GM23338 (cell line): ENCODE measurements around the gene SMTNL2. TPM values are rescaled to one million over a fixed set of nuclear protein-coding genes. Genes with fewer than 3 reads are reported as not detected.

Source experiments
- ATAC-seq: fragments of 200-7000 bp; cut with Tn5 transposase; 3 replicates; pipeline ENCODE4 v1.9.1; 2020
- DNase-seq: peaks from one replicate; pipeline ENCODE4 v3.0.0-alpha.2; 2015; ENCODE audit warnings: low spot score
- H2AFZ ChIP-seq: fragments of 200-600 bp; sonication (generic); 2 replicates; pipeline ENCODE4 v1.8.0; 2016; ENCODE audit warnings: antibody characterized with exemption, mild to moderate bottlenecking, moderate library complexity
- H3F3A ChIP-seq: fragments of 200-600 bp; sonication (generic); replicated peaks from 2 replicates; pipeline ENCODE4 v1.8.0; 2017; ENCODE audit warnings: antibody characterized with exemption, mixed run types, low read depth
- H3K27ac ChIP-seq: fragments of 200-600 bp; sonication (generic); 2 replicates; pipeline ENCODE4 v1.6.1; 2016; ENCODE audit warnings: low read depth
- H3K27me3 ChIP-seq: fragments of 200-600 bp; sonication (generic); 2 replicates; pipeline ENCODE4 v1.8.0; 2016; ENCODE audit warnings: mild to moderate bottlenecking, mixed run types, moderate library complexity; ENCODE audit not compliant: insufficient read depth
- H3K36me3 ChIP-seq: fragments of 200-600 bp; sonication (generic); 2 replicates; pipeline ENCODE4 v1.8.0; 2016; ENCODE audit warnings: mild to moderate bottlenecking; ENCODE audit not compliant: insufficient read depth
- H3K4me1 ChIP-seq: fragments of 200-600 bp; sonication (generic); 2 replicates; pipeline ENCODE4 v1.8.0; 2016; ENCODE audit warnings: mild to moderate bottlenecking, moderate library complexity; ENCODE audit not compliant: insufficient read depth
- H3K4me2 ChIP-seq: fragments of 200-600 bp; sonication (generic); 2 replicates; pipeline ENCODE4 v1.7.1; 2017; ENCODE audit warnings: mixed run types
- H3K4me3 ChIP-seq: fragments of 200-600 bp; sonication (generic); 2 replicates; pipeline ENCODE4 v1.6.1; 2016; ENCODE audit warnings: mixed run types
- H3K79me2 ChIP-seq: fragments of 200-600 bp; sonication (generic); replicated peaks from 2 replicates; pipeline ENCODE4 v1.8.0; 2017; ENCODE audit warnings: mild to moderate bottlenecking; ENCODE audit not compliant: insufficient read depth
- H3K9me2 ChIP-seq: fragments of 200-600 bp; sonication (generic); 2 replicates; pipeline ENCODE4 v1.8.0; 2017; ENCODE audit not compliant: insufficient read depth
- H4K20me1 ChIP-seq: fragments of 200-600 bp; sonication (generic); replicated peaks from 2 replicates; pipeline ENCODE4 v1.8.0; 2017; ENCODE audit warnings: mild to moderate bottlenecking; ENCODE audit not compliant: insufficient read depth
- H3K27ac Mint-ChIP-seq: 2 replicates; pipeline ENCODE4 v1.8.0; 2020; ENCODE audit warnings: inconsistent platforms, mild to moderate bottlenecking, moderate library complexity, mixed read lengths
- H3K27me3 Mint-ChIP-seq: 3 replicates; pipeline ENCODE4 v1.8.0; 2022; ENCODE audit warnings: low read depth, mild to moderate bottlenecking, moderate library complexity, mixed read lengths, inconsistent platforms; ENCODE audit not compliant: insufficient read depth, poor library complexity
- H3K36me3 Mint-ChIP-seq: 3 replicates; pipeline ENCODE4 v1.8.0; 2021; ENCODE audit warnings: low read depth, mild to moderate bottlenecking, inconsistent platforms, moderate library complexity, mixed read lengths
- H3K4me1 Mint-ChIP-seq: 3 replicates; pipeline ENCODE4 v1.8.0; 2020; ENCODE audit warnings: mild to moderate bottlenecking, inconsistent platforms, mixed read lengths
- H3K4me3 Mint-ChIP-seq: 3 replicates; pipeline ENCODE4 v1.8.0; 2021; ENCODE audit warnings: moderate library complexity, mild to moderate bottlenecking, inconsistent platforms, mixed read lengths
- H3K9me3 Mint-ChIP-seq: 3 replicates; pipeline ENCODE4 v1.8.0; 2020; ENCODE audit warnings: moderate library complexity, mild to moderate bottlenecking, inconsistent platforms, mixed read lengths
- CREB1 ChIP-seq: fragments of 250-450 bp; sonication (Bioruptor Pico); IDR thresholded peaks from 2 replicates; pipeline ENCODE4 v1.5.0; 2020; ENCODE audit warnings: low read depth, mild to moderate bottlenecking, moderate library complexity
- CTCF ChIP-seq, 2 experiments: fragments of 200-600 bp in 1 of 2; sonication (generic) in 1 of 2; conservative IDR thresholded peaks; 2 replicates each; pipeline versions ENCODE4 v1.5.1 to v1.6.1; 2016 to 2017; ENCODE audit warnings: antibody characterized with exemption in 2 of 2, low read depth in 2 of 2, mild to moderate bottlenecking in 2 of 2, moderate library complexity in 1 of 2
- ETS1 ChIP-seq: IDR thresholded peaks from 2 replicates; pipeline ENCODE4 v1.6.1; 2016; ENCODE audit warnings: antibody characterized with exemption
- EZH2 ChIP-seq: fragments of 200-600 bp; sonication (generic); IDR thresholded peaks from one replicate; pipeline ENCODE4 v1.8.0; 2017; ENCODE audit warnings: antibody characterized with exemption, mild to moderate bottlenecking, low read depth; ENCODE audit not compliant: unreplicated experiment
- EZH2phosphoT487 ChIP-seq: fragments of 200-600 bp; sonication (generic); IDR thresholded peaks from one replicate; pipeline ENCODE4 v1.8.1; 2018; ENCODE audit warnings: antibody characterized with exemption; ENCODE audit not compliant: unreplicated experiment
- JUNB ChIP-seq: IDR thresholded peaks from one replicate; pipeline ENCODE4 v1.6.1; 2016; ENCODE audit warnings: antibody characterized with exemption; ENCODE audit not compliant: unreplicated experiment
- NANOG ChIP-seq: IDR thresholded peaks from 2 replicates; pipeline ENCODE4 v1.6.1; 2016; ENCODE audit warnings: antibody characterized with exemption, borderline replicate concordance
- POLR2AphosphoS5 ChIP-seq: IDR thresholded peaks from 2 replicates; pipeline ENCODE4 v1.6.1; 2016; ENCODE audit warnings: antibody characterized with exemption, low read depth
- REST ChIP-seq: IDR thresholded peaks from one replicate; pipeline ENCODE4 v1.6.1; 2018; ENCODE audit warnings: antibody characterized with exemption; ENCODE audit not compliant: unreplicated experiment
- STAT1 ChIP-seq: IDR thresholded peaks from one replicate; pipeline ENCODE4 v1.6.1; 2016; ENCODE audit warnings: antibody characterized with exemption; ENCODE audit not compliant: unreplicated experiment
- ZNF114 ChIP-seq: fragments of 250-450 bp; sonication (Bioruptor Pico); IDR thresholded peaks from 2 replicates; pipeline ENCODE4 v1.5.0; 2020; ENCODE audit warnings: mild to moderate bottlenecking, moderate library complexity
- ZNF331 ChIP-seq: fragments of 250-450 bp; sonication (Bioruptor Pico); IDR thresholded peaks from 2 replicates; pipeline ENCODE4 v1.5.0; 2020; ENCODE audit warnings: low read depth, mild to moderate bottlenecking, moderate library complexity
- ZNF462 ChIP-seq: fragments of 250-450 bp; sonication (Bioruptor Pico); IDR thresholded peaks from 2 replicates; pipeline ENCODE4 v1.5.0; 2020; ENCODE audit warnings: mild to moderate bottlenecking, moderate library complexity
- polyA plus RNA-seq: library from polyadenylated mRNA; unstranded; fragments of >200 nt; fragmentation: Nextera tagmentation; extraction: Ambion mirVana; gene quantifications from 2 replicates; pipeline ENCODE4 v1.2.1, GENCODE V29; 2016
- total RNA-seq: library from RNA; depleted of rRNA; stranded (reverse); fragments of >200 nt; shearing (Covaris generic); gene quantifications from 2 replicates; pipeline ENCODE4 v1.2.3, GENCODE V29; 2014

Gene SMTNL2
- total and polyA plus RNA-seq, 2 experiments from 2014 or later: 1.3 to 4.3 TPM

- no peak overlapping the region for H2AFZ ChIP-seq
- H4K20me1 ChIP-seq: peaks cover 8% of the 10 kb centered on the region
- H3K27ac Mint-ChIP-seq: no peak overlapping the region
- no peaks in the 10 kb centered on the region; the same call in 2 of the 3 replicates for H3K9me3 Mint-ChIP-seq
- H3K79me2 ChIP-seq: no peaks in the 10 kb centered on the region
- H3K27ac ChIP-seq: no peak overlapping the region
- no peaks in the 10 kb centered on the region for H3K9me2 ChIP-seq
- H3K4me1 ChIP-seq: peaks cover 7% of the 10 kb centered on the region; the same call in 1 of the 2 replicates
- TF ChIP-seq REST (no peak), STAT1 (no peak), CREB1 (CRISPR knock-in tag) (no peak), ZNF331 (CRISPR knock-in tag) (no peak), EZH2 (no peak), EZH2phosphoT487 (no peak), NANOG (no peak), POLR2AphosphoS5 (no peak), ZNF462 (CRISPR knock-in tag) (no peak), JUNB (no peak), ETS1 (no peak), ZNF114 (CRISPR knock-in tag) (no peak), CTCF (conservative IDR thresholded peaks at IDR 0.05; ENCODE audit: low read depth in 2 of 2) (no peak)
- H3K27me3 Mint-ChIP-seq: peaks cover 45% of the 10 kb centered on the region
- no peak for DNase-seq
- H3K4me1 Mint-ChIP-seq: peaks cover 18% of the 10 kb centered on the region
- peaks cover 10% of the 10 kb centered on the region for H3F3A ChIP-seq
- H3K4me3 ChIP-seq: no peak overlapping the region
- H3K4me3 Mint-ChIP-seq: no peak overlapping the region
- H3K36me3 Mint-ChIP-seq: peaks cover 52% of the 10 kb centered on the region
- H3K4me2 ChIP-seq: no peak overlapping the region
- no peak for ATAC-seq
- H3K36me3 ChIP-seq: no peaks in the 10 kb centered on the region; the same call in 1 of the 2 replicates
- H3K27me3 ChIP-seq: no peaks in the 10 kb centered on the region; the same call in 1 of the 2 replicates
These were observed 45.3 kb upstream of the SMTNL2 start for GRCh38 chr17:4539025-4539424.
